Liver (tissue), 9 donors: ENCODE data around the gene MBD3L2B. TPM values are rescaled to one million over a fixed set of nuclear protein-coding genes. Genes with fewer than 3 reads are reported as not detected.

Experiments
- DNase-seq: peaks from one replicate; pipeline ENCODE4 v3.0.0-alpha.2; 2017; ENCODE audit warnings: low spot score
- H3K27ac ChIP-seq, 2 donors: one replicate each; pipeline ENCODE4 v1.7.0; 2013; ENCODE audit warnings: inconsistent platforms in 2 of 2, low read length in 2 of 2, control low read depth in 1 of 2, low read depth in 1 of 2, mild to moderate bottlenecking in 1 of 2
- H3K27me3 ChIP-seq, 4 donors: one replicate each; pipeline versions ENCODE4 v1.6.1 to v1.7.0; 2013; ENCODE audit warnings: low read length in 3 of 4, inconsistent platforms in 1 of 4, mild to moderate bottlenecking in 1 of 4, moderate library complexity in 1 of 4; ENCODE audit not compliant: control insufficient read depth in 4 of 4, insufficient read depth in 4 of 4
- H3K36me3 ChIP-seq, 4 donors: one replicate each; pipeline versions ENCODE4 v1.6.1 to v1.7.0; 2013; ENCODE audit warnings: low read length in 3 of 4, mild to moderate bottlenecking in 3 of 4, low read depth in 1 of 4, moderate library complexity in 1 of 4; ENCODE audit not compliant: control insufficient read depth in 4 of 4, insufficient read depth in 3 of 4
- H3K4me1 ChIP-seq, 4 donors: one replicate each; pipeline versions ENCODE4 v1.6.1 to v1.7.0; 2013; ENCODE audit warnings: low read length in 3 of 4, mild to moderate bottlenecking in 3 of 4, moderate library complexity in 1 of 4; ENCODE audit not compliant: control insufficient read depth in 4 of 4, insufficient read depth in 4 of 4
- H3K4me3 ChIP-seq, 3 donors: one replicate each; pipeline versions ENCODE4 v1.6.1 to v1.7.0; 2013; ENCODE audit warnings: low read length in 3 of 3, control low read depth in 1 of 3, low read depth in 1 of 3, mild to moderate bottlenecking in 1 of 3
- H3K9ac ChIP-seq, 2 donors: one replicate each; pipeline ENCODE4 v1.7.0; 2013; ENCODE audit warnings: low read length in 2 of 2, mild to moderate bottlenecking in 2 of 2, moderate library complexity in 2 of 2, control low read depth in 1 of 2, low read depth in 1 of 2
- H3K9me3 ChIP-seq, 4 donors: one replicate each; pipeline versions ENCODE4 v1.6.1 to v1.7.0; 2013; ENCODE audit warnings: low read length in 3 of 4; ENCODE audit not compliant: control insufficient read depth in 4 of 4
- ATF3 ChIP-seq: IDR thresholded peaks from 2 replicates; pipeline ENCODE4 v1.6.1; 2016; ENCODE audit warnings: antibody characterized with exemption
- EGR1 ChIP-seq, 2 donors: IDR thresholded peaks; 2 replicates each; pipeline ENCODE4 v1.6.1; 2016 to 2018; ENCODE audit warnings: antibody characterized with exemption in 2 of 2, low read depth in 2 of 2
- FOXA1 ChIP-seq: IDR thresholded peaks from 2 replicates; pipeline ENCODE4 v1.6.1; 2016; ENCODE audit warnings: antibody characterized with exemption
- FOXA2 ChIP-seq: IDR thresholded peaks from 2 replicates; pipeline ENCODE4 v1.6.1; 2016; ENCODE audit warnings: antibody characterized with exemption
- GABPA ChIP-seq, 2 donors: IDR thresholded peaks in 1 of 2; conservative IDR thresholded peaks in 1 of 2; 2 replicates each; pipeline ENCODE4 v1.6.1; 2016; ENCODE audit warnings: antibody characterized with exemption in 2 of 2, mild to moderate bottlenecking in 1 of 2, moderate library complexity in 1 of 2
- HNF4A ChIP-seq, 2 donors: conservative IDR thresholded peaks; 2 replicates each; pipeline ENCODE4 v1.6.1; 2016; ENCODE audit warnings: antibody characterized with exemption in 2 of 2, mild to moderate bottlenecking in 2 of 2
- HNF4G ChIP-seq: IDR thresholded peaks from 2 replicates; pipeline ENCODE4 v1.6.1; 2016; ENCODE audit warnings: antibody characterized with exemption
- JUND ChIP-seq, 2 donors: IDR thresholded peaks; 2 replicates each; pipeline ENCODE4 v1.6.1; 2016; ENCODE audit warnings: antibody characterized with exemption in 2 of 2
- NR2F2 ChIP-seq: IDR thresholded peaks from 2 replicates; pipeline ENCODE4 v1.6.1; 2016; ENCODE audit warnings: antibody characterized with exemption
- RAD21 ChIP-seq, 2 donors: IDR thresholded peaks; 2 replicates each; pipeline ENCODE4 v1.6.1; 2016; ENCODE audit warnings: antibody characterized with exemption in 2 of 2, mild to moderate bottlenecking in 2 of 2
- SP1 ChIP-seq: IDR thresholded peaks from 2 replicates; pipeline ENCODE4 v1.6.1; 2018; ENCODE audit warnings: antibody characterized with exemption, mild to moderate bottlenecking
- TAF1 ChIP-seq: conservative IDR thresholded peaks from 2 replicates; pipeline ENCODE4 v1.6.1; 2016; ENCODE audit warnings: antibody characterized with exemption, mild to moderate bottlenecking
- YY1 ChIP-seq: IDR thresholded peaks from 2 replicates; pipeline ENCODE4 v1.6.1; 2016; ENCODE audit warnings: antibody characterized with exemption, mild to moderate bottlenecking
- WGBS: extraction: QIAGEN DNeasy Blood & Tissue Kit; methylation state at CpG from one replicate; pipeline ENCODE4 v1.1.7; 2013; 5-methylcytosine and 5-hydroxymethylcytosine counted together
- polyA plus RNA-seq, 2 donors: library from polyadenylated mRNA; stranded (reverse) in 1 of 2; unstranded in 1 of 2; fragments of 200-250 nt in 1 of 2; fragments of >200 nt in 1 of 2; fragmentation: Nextera tagmentation in 1 of 2; extraction: Ambion mirVana in 1 of 2; gene quantifications; one replicate each; pipeline versions ENCODE4 v1.2.1 to v1.2.3, GENCODE V29; 2013 to 2015
- total RNA-seq, 2 donors: library from RNA; depleted of rRNA; stranded (reverse); fragments of >200 nt; gene quantifications; one replicate each; pipeline ENCODE4 v1.2.3, GENCODE V29; 2014
- TF ChIP-seq, protein P1 (sequence below): IDR thresholded peaks from 2 replicates; pipeline ENCODE4 v1.6.1; 2016; ENCODE audit warnings: antibody characterized with exemption, mild to moderate bottlenecking
- TF ChIP-seq, protein P2 (sequence below): fragments of 150-350 bp; IDR thresholded peaks from 2 replicates; pipeline ENCODE4 v1.5.1; 2017; ENCODE audit warnings: improper control_type of control experiment, low read depth, low read length; ENCODE audit not compliant: missing input control
- TF ChIP-seq, protein P3 (sequence below): IDR thresholded peaks from 2 replicates; pipeline ENCODE4 v1.6.1; 2016; ENCODE audit warnings: antibody characterized with exemption
- donor health status: healthy.
- donor health status: healthy.
- donor health status: healthy.
- donor health status: healthy.
- donor health status: healthy.

The MBD3L2B gene
- total and polyA plus RNA-seq, 4 donors: not detected

GRCh38 chr19:6979399-6979798 is 41.8 kb downstream of the MBD3L2B start:
- Histone ChIP-seq H3K36me3 (peaks cover 0 to 2% (median 0%) of the 10 kb centered on the region in 4 donors), H3K9ac (no peak overlapping the region), H3K9me3 (peaks cover 10 to 25% (median 14%) of the 10 kb centered on the region in 4 donors), H3K4me1 (no peaks in the 10 kb centered on the region), H3K27me3 (no peaks in the 10 kb centered on the region), H3K27ac (no peak overlapping the region), H3K4me3 (no peak overlapping the region)
- WGBS: 74% methylated on average over 3 of the region's 3 CpGs
- no peak for DNase-seq
- no peak for TF ChIP-seq YY1
- no peak for TF ChIP-seq NR2F2
- no peak for TF ChIP-seq TAF1
- TF ChIP-seq, protein P1, sequence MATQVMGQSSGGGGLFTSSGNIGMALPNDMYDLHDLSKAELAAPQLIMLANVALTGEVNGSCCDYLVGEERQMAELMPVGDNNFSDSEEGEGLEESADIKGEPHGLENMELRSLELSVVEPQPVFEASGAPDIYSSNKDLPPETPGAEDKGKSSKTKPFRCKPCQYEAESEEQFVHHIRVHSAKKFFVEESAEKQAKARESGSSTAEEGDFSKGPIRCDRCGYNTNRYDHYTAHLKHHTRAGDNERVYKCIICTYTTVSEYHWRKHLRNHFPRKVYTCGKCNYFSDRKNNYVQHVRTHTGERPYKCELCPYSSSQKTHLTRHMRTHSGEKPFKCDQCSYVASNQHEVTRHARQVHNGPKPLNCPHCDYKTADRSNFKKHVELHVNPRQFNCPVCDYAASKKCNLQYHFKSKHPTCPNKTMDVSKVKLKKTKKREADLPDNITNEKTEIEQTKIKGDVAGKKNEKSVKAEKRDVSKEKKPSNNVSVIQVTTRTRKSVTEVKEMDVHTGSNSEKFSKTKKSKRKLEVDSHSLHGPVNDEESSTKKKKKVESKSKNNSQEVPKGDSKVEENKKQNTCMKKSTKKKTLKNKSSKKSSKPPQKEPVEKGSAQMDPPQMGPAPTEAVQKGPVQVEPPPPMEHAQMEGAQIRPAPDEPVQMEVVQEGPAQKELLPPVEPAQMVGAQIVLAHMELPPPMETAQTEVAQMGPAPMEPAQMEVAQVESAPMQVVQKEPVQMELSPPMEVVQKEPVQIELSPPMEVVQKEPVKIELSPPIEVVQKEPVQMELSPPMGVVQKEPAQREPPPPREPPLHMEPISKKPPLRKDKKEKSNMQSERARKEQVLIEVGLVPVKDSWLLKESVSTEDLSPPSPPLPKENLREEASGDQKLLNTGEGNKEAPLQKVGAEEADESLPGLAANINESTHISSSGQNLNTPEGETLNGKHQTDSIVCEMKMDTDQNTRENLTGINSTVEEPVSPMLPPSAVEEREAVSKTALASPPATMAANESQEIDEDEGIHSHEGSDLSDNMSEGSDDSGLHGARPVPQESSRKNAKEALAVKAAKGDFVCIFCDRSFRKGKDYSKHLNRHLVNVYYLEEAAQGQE: no peak
- no peak for TF ChIP-seq FOXA2
- TF ChIP-seq SP1: no peak
- no peak for TF ChIP-seq HNF4A (conservative IDR thresholded peaks at IDR 0.05)
- TF ChIP-seq ATF3: no peak
- no peak for TF ChIP-seq JUND (IDR thresholded peaks at IDR 0.05)
- no peak for TF ChIP-seq RAD21 (IDR thresholded peaks at IDR 0.05)
- TF ChIP-seq EGR1 (IDR thresholded peaks at IDR 0.05; ENCODE audit: low read depth in 2 of 2): no peak

GRCh38 chr19:6976197-6976596 is 45.0 kb downstream of the MBD3L2B start:
- Histone ChIP-seq H3K27ac (no peak overlapping the region), H3K9me3 (peaks cover 4 to 12% (median 7%) of the 10 kb centered on the region in 4 donors), H3K27me3 (no peaks in the 10 kb centered on the region), H3K36me3 (peaks cover 0 to 2% (median 0%) of the 10 kb centered on the region in 4 donors), H3K4me3 (no peak overlapping the region), H3K4me1 (no peaks in the 10 kb centered on the region), H3K9ac (no peak overlapping the region)
- 87% methylated on average over 5 of the region's 5 CpGs for WGBS
- TF ChIP-seq, protein P2, sequence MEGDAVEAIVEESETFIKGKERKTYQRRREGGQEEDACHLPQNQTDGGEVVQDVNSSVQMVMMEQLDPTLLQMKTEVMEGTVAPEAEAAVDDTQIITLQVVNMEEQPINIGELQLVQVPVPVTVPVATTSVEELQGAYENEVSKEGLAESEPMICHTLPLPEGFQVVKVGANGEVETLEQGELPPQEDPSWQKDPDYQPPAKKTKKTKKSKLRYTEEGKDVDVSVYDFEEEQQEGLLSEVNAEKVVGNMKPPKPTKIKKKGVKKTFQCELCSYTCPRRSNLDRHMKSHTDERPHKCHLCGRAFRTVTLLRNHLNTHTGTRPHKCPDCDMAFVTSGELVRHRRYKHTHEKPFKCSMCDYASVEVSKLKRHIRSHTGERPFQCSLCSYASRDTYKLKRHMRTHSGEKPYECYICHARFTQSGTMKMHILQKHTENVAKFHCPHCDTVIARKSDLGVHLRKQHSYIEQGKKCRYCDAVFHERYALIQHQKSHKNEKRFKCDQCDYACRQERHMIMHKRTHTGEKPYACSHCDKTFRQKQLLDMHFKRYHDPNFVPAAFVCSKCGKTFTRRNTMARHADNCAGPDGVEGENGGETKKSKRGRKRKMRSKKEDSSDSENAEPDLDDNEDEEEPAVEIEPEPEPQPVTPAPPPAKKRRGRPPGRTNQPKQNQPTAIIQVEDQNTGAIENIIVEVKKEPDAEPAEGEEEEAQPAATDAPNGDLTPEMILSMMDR: no peak
- TF ChIP-seq NR2F2: no peak
- no peak for TF ChIP-seq YY1
- no peak for TF ChIP-seq ATF3
- no peak for TF ChIP-seq HNF4G
- TF ChIP-seq, protein P1: no peak
- no peak for TF ChIP-seq GABPA (IDR thresholded peaks at IDR 0.05 in 1 of 2, conservative IDR thresholded peaks at IDR 0.05 in 1 of 2)
- TF ChIP-seq FOXA1: no peak
- TF ChIP-seq EGR1 (IDR thresholded peaks at IDR 0.05; ENCODE audit: low read depth in 2 of 2): no peak
- no peak for TF ChIP-seq RAD21 (IDR thresholded peaks at IDR 0.05)
- TF ChIP-seq, protein P3, sequence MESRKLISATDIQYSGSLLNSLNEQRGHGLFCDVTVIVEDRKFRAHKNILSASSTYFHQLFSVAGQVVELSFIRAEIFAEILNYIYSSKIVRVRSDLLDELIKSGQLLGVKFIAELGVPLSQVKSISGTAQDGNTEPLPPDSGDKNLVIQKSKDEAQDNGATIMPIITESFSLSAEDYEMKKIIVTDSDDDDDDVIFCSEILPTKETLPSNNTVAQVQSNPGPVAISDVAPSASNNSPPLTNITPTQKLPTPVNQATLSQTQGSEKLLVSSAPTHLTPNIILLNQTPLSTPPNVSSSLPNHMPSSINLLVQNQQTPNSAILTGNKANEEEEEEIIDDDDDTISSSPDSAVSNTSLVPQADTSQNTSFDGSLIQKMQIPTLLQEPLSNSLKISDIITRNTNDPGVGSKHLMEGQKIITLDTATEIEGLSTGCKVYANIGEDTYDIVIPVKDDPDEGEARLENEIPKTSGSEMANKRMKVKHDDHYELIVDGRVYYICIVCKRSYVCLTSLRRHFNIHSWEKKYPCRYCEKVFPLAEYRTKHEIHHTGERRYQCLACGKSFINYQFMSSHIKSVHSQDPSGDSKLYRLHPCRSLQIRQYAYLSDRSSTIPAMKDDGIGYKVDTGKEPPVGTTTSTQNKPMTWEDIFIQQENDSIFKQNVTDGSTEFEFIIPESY: no peak
- no peak for TF ChIP-seq FOXA2
- TF ChIP-seq SP1: no peak
- no peak for TF ChIP-seq JUND (IDR thresholded peaks at IDR 0.05)
- no peak for DNase-seq
